Mesenchymal stem cell (in vitro differentiated cells and primary cell): Measurements from ENCODE around the gene CDK5RAP3.
A peak's percentile ranks its signal among the peaks of the same experiment; 100 is the strongest.

Source experiments
- DNase-seq: peaks from one replicate; pipeline ENCODE4 v3.0.0-alpha.2; 2013
- H2AFZ ChIP-seq: one replicate; pipeline ENCODE4 v1.6.1; 2013; ENCODE audit warnings: low read depth, mild to moderate bottlenecking, control low read depth, inconsistent platforms, low read length, moderate library complexity
- H2AK5ac ChIP-seq: 2 replicates; pipeline ENCODE4 v1.6.1; 2013; ENCODE audit warnings: low read length, moderate library complexity, mild to moderate bottlenecking, inconsistent platforms; ENCODE audit not compliant: severe bottlenecking
- H2BK120ac ChIP-seq: one replicate; pipeline ENCODE4 v1.6.1; 2013; ENCODE audit warnings: low read depth, mild to moderate bottlenecking, inconsistent platforms, low read length, moderate library complexity
- H2BK12ac ChIP-seq, 2 experiments: one replicate each; pipeline ENCODE4 v1.6.1; 2013; ENCODE audit warnings: inconsistent platforms in 2 of 2, low read length in 2 of 2, mild to moderate bottlenecking in 2 of 2, moderate library complexity in 2 of 2, control low read depth in 1 of 2
- H2BK15ac ChIP-seq: one replicate; pipeline ENCODE4 v1.6.1; 2013; ENCODE audit warnings: mild to moderate bottlenecking, low read depth, inconsistent platforms; ENCODE audit not compliant: poor library complexity, severe bottlenecking
- H2BK5ac ChIP-seq: 2 replicates; pipeline ENCODE4 v1.6.1; 2013; ENCODE audit warnings: low read depth, mild to moderate bottlenecking, low read length, control low read depth, inconsistent platforms; ENCODE audit not compliant: poor library complexity, severe bottlenecking
- H3K14ac ChIP-seq, 2 experiments: one replicate each; pipeline ENCODE4 v1.6.1; 2013; ENCODE audit warnings: inconsistent platforms in 2 of 2, low read length in 2 of 2, control low read depth in 1 of 2, mild to moderate bottlenecking in 1 of 2, moderate library complexity in 1 of 2
- H3K18ac ChIP-seq, 2 experiments: one replicate each; pipeline ENCODE4 v1.6.1; 2013; ENCODE audit warnings: inconsistent platforms in 2 of 2, low read length in 2 of 2, control low read depth in 1 of 2, low read depth in 1 of 2, mild to moderate bottlenecking in 1 of 2
- H3K23ac ChIP-seq, 2 experiments: one replicate each; pipeline ENCODE4 v1.6.1; 2013; ENCODE audit warnings: inconsistent platforms in 2 of 2, low read length in 2 of 2, mild to moderate bottlenecking in 2 of 2, moderate library complexity in 2 of 2, control low read depth in 1 of 2
- H3K27ac ChIP-seq: 2 replicates; pipeline ENCODE4 v1.5.1; 2013; ENCODE audit warnings: mild to moderate bottlenecking, moderate library complexity, low read length, control low read depth, inconsistent platforms; ENCODE audit not compliant: poor library complexity, severe bottlenecking
- H3K27me3 ChIP-seq, 2 experiments: 2 replicates each; pipeline versions ENCODE4 v1.6.1 to v1.7.0; 2013; ENCODE audit warnings: low read length in 2 of 2, mild to moderate bottlenecking in 2 of 2, moderate library complexity in 2 of 2, control low read depth in 1 of 2, inconsistent platforms in 1 of 2; ENCODE audit not compliant: control insufficient read depth in 1 of 2, insufficient read depth in 1 of 2
- H3K36me3 ChIP-seq, 2 experiments: 2 replicates each; pipeline versions ENCODE4 v1.6.1 to v1.7.0; 2013; ENCODE audit warnings: low read length in 2 of 2, control low read depth in 1 of 2, inconsistent platforms in 1 of 2, low read depth in 1 of 2, mild to moderate bottlenecking in 1 of 2; ENCODE audit not compliant: insufficient read depth in 2 of 2, control insufficient read depth in 1 of 2
- H3K4ac ChIP-seq, 2 experiments: one replicate each; pipeline ENCODE4 v1.6.1; 2013; ENCODE audit warnings: inconsistent platforms in 2 of 2, low read length in 2 of 2, mild to moderate bottlenecking in 2 of 2, moderate library complexity in 2 of 2, control low read depth in 1 of 2, low read depth in 1 of 2
- H3K4me1 ChIP-seq: 2 replicates; pipeline ENCODE4 v1.6.1; 2013; ENCODE audit warnings: low read depth, low read length, control low read depth; ENCODE audit not compliant: control insufficient read depth, insufficient read depth
- H3K4me2 ChIP-seq: 2 replicates; pipeline ENCODE4 v1.6.1; 2013; ENCODE audit warnings: low read length, mild to moderate bottlenecking, inconsistent platforms; ENCODE audit not compliant: poor library complexity, severe bottlenecking
- H3K4me3 ChIP-seq, 2 experiments: 2 replicates each; pipeline versions ENCODE4 v1.5.1 to v1.7.0; 2013; ENCODE audit warnings: low read length in 2 of 2, mild to moderate bottlenecking in 2 of 2, control low read depth in 1 of 2, low read depth in 1 of 2; ENCODE audit not compliant: insufficient read depth in 1 of 2
- H3K79me1 ChIP-seq: replicated peaks from 2 replicates; pipeline ENCODE4 v1.6.1; 2013; ENCODE audit warnings: mild to moderate bottlenecking, control low read depth, low read length, inconsistent platforms; ENCODE audit not compliant: poor library complexity, severe bottlenecking
- H3K9ac ChIP-seq: 2 replicates; pipeline ENCODE4 v1.7.0; 2013; ENCODE audit warnings: mild to moderate bottlenecking, low read length, moderate library complexity
- H3K9me3 ChIP-seq: 2 replicates; pipeline ENCODE4 v1.7.0; 2013; ENCODE audit warnings: mild to moderate bottlenecking, low read length; ENCODE audit not compliant: control insufficient read depth
- H4K8ac ChIP-seq: one replicate; pipeline ENCODE4 v1.6.1; 2013; ENCODE audit warnings: inconsistent platforms, mild to moderate bottlenecking, low read length, moderate library complexity
- H4K91ac ChIP-seq: one replicate; pipeline ENCODE4 v1.6.1; 2013; ENCODE audit warnings: mild to moderate bottlenecking, low read length, inconsistent platforms
- WGBS: methylation state at CpG from one replicate; pipeline ENCODE4 v1.1.7; 2013; ENCODE audit warnings: mixed read lengths; 5-methylcytosine and 5-hydroxymethylcytosine counted together

CDK5RAP3 gene

DNA sequence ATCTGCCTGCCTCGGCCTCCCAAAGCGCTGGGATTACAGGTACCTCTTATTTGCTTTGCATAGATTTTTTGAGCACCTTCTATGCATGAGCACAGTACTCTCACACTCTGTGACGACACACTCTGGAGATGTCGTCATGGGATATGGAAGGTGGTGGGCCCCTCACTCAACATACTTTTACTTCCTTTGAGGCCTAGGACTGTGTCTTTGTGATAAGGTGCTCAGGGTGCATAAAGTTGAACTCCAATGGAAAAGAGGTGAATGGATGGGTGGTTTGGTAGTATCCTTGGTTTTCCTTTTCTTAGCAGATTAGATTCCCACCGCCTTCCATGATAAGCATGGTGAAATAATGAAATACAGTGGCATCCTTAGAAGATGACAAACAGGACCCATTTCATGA, 6.1 kb upstream of the CDK5RAP3 start:
- H2AFZ ChIP-seq = no peak overlapping the region
- no peaks in the 10 kb centered on the region for H3K79me1 ChIP-seq
- no peak overlapping the region for H3K27ac ChIP-seq

DNA sequence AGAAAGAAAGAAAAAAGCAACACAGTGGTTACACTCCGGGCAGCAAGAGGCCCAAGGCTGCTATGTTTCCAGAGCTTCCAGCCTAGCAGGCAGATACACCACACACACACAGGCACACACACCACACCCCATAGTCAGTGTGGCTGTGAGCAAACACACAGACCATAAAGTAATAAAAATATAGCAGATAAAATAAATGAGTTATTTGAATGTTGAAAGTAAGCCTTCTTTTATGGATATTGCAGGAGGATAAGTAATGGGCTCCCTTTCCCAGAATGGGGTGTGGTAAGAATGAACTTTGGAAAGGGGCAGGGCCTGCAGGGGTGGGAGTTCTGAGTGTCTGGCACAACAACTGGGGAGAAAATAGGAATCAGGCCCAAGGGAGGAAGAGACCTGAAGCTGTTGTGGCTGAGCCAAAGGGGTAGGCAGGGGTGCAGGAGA, 4.8 kb upstream of the CDK5RAP3 start:
- no peaks in the 10 kb centered on the region for H3K9me3 ChIP-seq
- H3K4me3 ChIP-seq = no peak overlapping the region
- H3K27ac ChIP-seq = no peak overlapping the region

More for the DNA sequence above, 6.1 kb upstream of the CDK5RAP3 start:
- peaks cover 7% of the 10 kb centered on the region for H3K4me1 ChIP-seq
- no peak overlapping the region for H3K4me3 ChIP-seq
- no peak overlapping the region for H2AK5ac ChIP-seq
- no peaks in the 10 kb centered on the region for H3K9me3 ChIP-seq
- peaks cover 7 to 9% of the 10 kb centered on the region in 2 experiments for H3K27me3 ChIP-seq
- H3K23ac ChIP-seq = no peak overlapping the region
- H3K18ac ChIP-seq = no peak overlapping the region
- no peak overlapping the region for H2BK12ac ChIP-seq
- no peak overlapping the region for H3K14ac ChIP-seq
- WGBS = 96% methylated on average over 4 of the region's 5 CpGs
- no peak overlapping the region for H3K4me2 ChIP-seq
- no peaks in the 10 kb centered on the region for H3K36me3 ChIP-seq
- no peak overlapping the region for H3K9ac ChIP-seq
- no peak overlapping the region for H4K91ac ChIP-seq
- no peak overlapping the region for H2BK120ac ChIP-seq
- H3K4ac ChIP-seq = no peak overlapping the region
- H2BK15ac ChIP-seq = no peak overlapping the region
- no peak overlapping the region for H2BK5ac ChIP-seq
- no peak for DNase-seq
- H4K8ac ChIP-seq = no peak overlapping the region

DNA sequence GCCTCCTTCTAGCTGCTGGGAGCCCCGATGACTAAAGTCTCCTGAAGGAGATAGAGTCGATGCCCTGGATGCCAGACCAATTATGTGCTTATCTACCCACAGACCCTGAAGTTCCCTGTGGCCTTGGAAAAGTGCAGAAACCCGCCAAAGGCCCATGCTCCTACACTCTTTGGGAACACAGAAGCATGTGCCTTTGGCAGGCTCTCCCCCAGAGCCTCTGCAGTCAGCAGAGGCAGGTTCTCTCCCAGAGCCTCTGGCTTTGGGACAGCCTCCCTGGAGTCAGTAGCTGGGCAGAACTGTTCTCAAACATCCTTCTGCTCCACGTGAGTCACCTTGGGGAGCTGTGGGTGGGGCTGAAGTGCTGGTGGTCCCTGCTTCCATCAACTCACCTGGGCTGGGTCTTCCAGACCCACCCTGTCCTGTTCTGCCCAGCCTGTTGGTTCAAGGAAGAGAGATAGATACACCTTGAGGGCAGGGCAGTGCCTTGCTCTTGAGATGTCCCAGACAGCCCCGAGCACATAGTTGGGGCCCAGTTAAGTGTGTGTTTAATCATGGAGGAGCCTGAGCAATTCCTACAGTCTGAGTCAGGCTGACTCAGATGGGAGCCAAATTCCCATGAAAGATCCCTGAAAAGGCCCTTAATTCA, 3.2 kb upstream of the CDK5RAP3 start:
- Histone ChIP-seq H3K27ac (peak overlapping the region; percentile 17), H3K4me3 (peak overlapping the region in 1 of 2 experiments; percentile 49), H2AK5ac (peak overlapping the region; percentile 61), H2AFZ (no peak overlapping the region), H3K27me3 (no peaks in the 10 kb centered on the region), H3K36me3 (no peaks in the 10 kb centered on the region), H2BK12ac (peak overlapping the region in 1 of 2 experiments; percentile 61), H2BK15ac (no peak overlapping the region), H3K4ac (no peak overlapping the region), H3K4me2 (no peak overlapping the region), H3K4me1 (peaks cover 12% of the 10 kb centered on the region), H3K14ac (no peak overlapping the region), H2BK5ac (no peak overlapping the region), H3K18ac (peak overlapping the region in 1 of 2 experiments; percentile 61), H3K9ac (peak overlapping the region; percentile 26), H3K9me3 (no peaks in the 10 kb centered on the region), H4K91ac (peak overlapping the region; percentile 83), H2BK120ac (no peak overlapping the region), H3K79me1 (peaks cover 7% of the 10 kb centered on the region), H3K23ac (no peak overlapping the region), H4K8ac (peak overlapping the region; percentile 73)
- 40% methylated on average over 5 of the region's 5 CpGs for WGBS
- peak; percentile 80 for DNase-seq

More for the DNA sequence above, 4.8 kb upstream of the CDK5RAP3 start:
- H3K79me1 ChIP-seq = no peaks in the 10 kb centered on the region
- no peak overlapping the region for H3K4ac ChIP-seq
- peaks cover 7% of the 10 kb centered on the region for H3K4me1 ChIP-seq
- no peak overlapping the region for H2BK15ac ChIP-seq
- H4K91ac ChIP-seq = no peak overlapping the region
- no peak overlapping the region for H2AFZ ChIP-seq
- no peaks in the 10 kb centered on the region for H3K36me3 ChIP-seq
- no peak overlapping the region for H3K18ac ChIP-seq
- H3K27me3 ChIP-seq = peaks cover 3 to 5% of the 10 kb centered on the region in 2 experiments
- H2BK12ac ChIP-seq = no peak overlapping the region
- H3K14ac ChIP-seq = no peak overlapping the region
- H2BK120ac ChIP-seq = no peak overlapping the region
- no CpG with 5 or more reads among the region's 1 CpG for WGBS
- DNase-seq = no peak
- H4K8ac ChIP-seq = no peak overlapping the region
- H2AK5ac ChIP-seq = no peak overlapping the region
- no peak overlapping the region for H2BK5ac ChIP-seq
- peak overlapping the region; percentile 32 for H3K9ac ChIP-seq
- H3K4me2 ChIP-seq = no peak overlapping the region
- no peak overlapping the region for H3K23ac ChIP-seq

DNA sequence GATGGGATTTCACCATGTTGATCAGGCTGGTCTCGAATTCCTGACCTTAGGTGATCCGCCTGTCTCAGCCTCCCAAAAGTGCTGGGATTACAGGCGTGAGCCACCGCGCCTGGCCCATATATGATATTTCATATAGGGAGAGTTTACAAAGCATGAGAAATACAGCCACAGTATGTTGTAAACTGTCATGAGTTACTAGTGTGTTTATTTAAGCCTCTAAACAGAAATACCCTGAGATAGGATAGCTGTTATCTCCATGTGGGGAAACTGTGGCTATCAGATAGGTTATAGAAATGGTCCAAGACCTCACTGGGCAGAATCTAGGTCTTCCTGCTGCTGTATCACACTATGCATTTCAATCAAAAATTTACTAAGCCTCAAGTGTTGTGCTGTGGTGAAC, 2.1 kb upstream of the CDK5RAP3 start:
- H2BK120ac ChIP-seq = no peak overlapping the region
- H2BK12ac ChIP-seq = peak overlapping the region in 1 of 2 experiments; percentile 22
- H3K79me1 ChIP-seq = peaks cover 9% of the 10 kb centered on the region
- no peak overlapping the region for H2BK5ac ChIP-seq
- peak overlapping the region; percentile 30 for H2BK15ac ChIP-seq
- peak; percentile 37 for DNase-seq
- peaks cover 12% of the 10 kb centered on the region for H3K4me1 ChIP-seq
- no peak overlapping the region for H2AK5ac ChIP-seq
- H3K14ac ChIP-seq = no peak overlapping the region
- H3K18ac ChIP-seq = no peak overlapping the region
- no peak overlapping the region for H3K9ac ChIP-seq
- no peak overlapping the region for H3K4ac ChIP-seq
- H3K4me2 ChIP-seq = no peak overlapping the region
- H3K4me3 ChIP-seq = no peak overlapping the region
- no peaks in the 10 kb centered on the region for H3K27me3 ChIP-seq
- H3K9me3 ChIP-seq = no peaks in the 10 kb centered on the region
- no peak overlapping the region for H2AFZ ChIP-seq
- H4K91ac ChIP-seq = no peak overlapping the region
- H4K8ac ChIP-seq = no peak overlapping the region
- WGBS = 87% methylated on average over 5 of the region's 5 CpGs
- no peak overlapping the region for H3K27ac ChIP-seq
- H3K23ac ChIP-seq = no peak overlapping the region
- peaks cover 0 to 10% of the 10 kb centered on the region in 2 experiments for H3K36me3 ChIP-seq
